Ovary (tissue), 3 donors: ENCODE measurements around the gene CFAP92.

ENCODE experiments used
- EP300 ChIP-seq: sonication (generic); formaldehyde crosslinking; IDR thresholded peaks from one replicate; pipeline ENCODE4 v1.6.1; 2017; ENCODE audit warnings: antibody characterized with exemption
- POLR2A ChIP-seq: fragments of 450-650 bp; IDR thresholded peaks from one replicate; pipeline ENCODE4 v1.6.1; 2017; ENCODE audit warnings: antibody characterized with exemption, mild to moderate bottlenecking, moderate library complexity
- TF ChIP-seq, protein P1 (sequence below), 3 donors: fragments of 450-650 bp in 2 of 3; fragments of 200-600 bp in 1 of 3; IDR thresholded peaks; one replicate each; pipeline versions ENCODE4 v1.5.1 to v1.8.0; 2016 to 2022; ENCODE audit warnings: antibody characterized with exemption in 3 of 3, mild to moderate bottlenecking in 1 of 3
- donor health status: DM: no; HTN: no; CAD: no.

DNA sequence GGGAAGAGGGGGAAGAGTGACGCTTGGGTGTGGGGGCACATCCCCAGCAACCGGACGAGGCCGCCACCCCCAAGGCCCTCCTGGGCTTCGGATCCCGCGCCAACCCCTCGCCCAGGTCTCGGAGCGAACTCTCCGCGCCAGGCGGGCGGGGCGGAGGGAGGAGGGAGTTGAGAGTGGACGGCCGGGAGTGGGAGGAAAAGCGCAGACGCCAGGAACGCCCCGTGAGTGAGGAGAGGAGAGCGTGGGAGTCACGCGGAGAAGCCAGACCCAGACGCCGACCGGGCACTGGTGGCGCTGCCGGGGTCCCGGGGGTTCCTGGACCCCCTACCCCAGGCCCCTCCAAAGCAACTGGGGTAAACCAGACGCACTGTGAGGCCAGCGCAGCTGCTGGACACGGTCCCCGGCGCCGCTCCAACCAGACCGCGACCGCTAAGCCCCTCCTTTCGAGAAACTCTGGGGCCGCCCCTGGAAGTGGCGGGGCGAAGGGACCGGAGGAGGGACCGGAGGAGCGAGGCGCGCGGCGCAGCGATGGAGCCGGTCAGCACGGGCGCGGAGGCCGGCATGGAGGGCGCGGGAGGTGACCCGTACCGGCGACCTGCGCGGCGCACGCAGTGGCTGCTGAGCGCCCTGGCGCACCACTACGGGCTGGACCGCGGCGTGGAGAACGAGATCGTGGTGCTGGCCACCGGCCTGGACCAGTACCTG is 7.4 kb upstream of the CFAP92 start, which contains the start of gene EFCC1:
- TF ChIP-seq, protein P1, sequence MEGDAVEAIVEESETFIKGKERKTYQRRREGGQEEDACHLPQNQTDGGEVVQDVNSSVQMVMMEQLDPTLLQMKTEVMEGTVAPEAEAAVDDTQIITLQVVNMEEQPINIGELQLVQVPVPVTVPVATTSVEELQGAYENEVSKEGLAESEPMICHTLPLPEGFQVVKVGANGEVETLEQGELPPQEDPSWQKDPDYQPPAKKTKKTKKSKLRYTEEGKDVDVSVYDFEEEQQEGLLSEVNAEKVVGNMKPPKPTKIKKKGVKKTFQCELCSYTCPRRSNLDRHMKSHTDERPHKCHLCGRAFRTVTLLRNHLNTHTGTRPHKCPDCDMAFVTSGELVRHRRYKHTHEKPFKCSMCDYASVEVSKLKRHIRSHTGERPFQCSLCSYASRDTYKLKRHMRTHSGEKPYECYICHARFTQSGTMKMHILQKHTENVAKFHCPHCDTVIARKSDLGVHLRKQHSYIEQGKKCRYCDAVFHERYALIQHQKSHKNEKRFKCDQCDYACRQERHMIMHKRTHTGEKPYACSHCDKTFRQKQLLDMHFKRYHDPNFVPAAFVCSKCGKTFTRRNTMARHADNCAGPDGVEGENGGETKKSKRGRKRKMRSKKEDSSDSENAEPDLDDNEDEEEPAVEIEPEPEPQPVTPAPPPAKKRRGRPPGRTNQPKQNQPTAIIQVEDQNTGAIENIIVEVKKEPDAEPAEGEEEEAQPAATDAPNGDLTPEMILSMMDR (IDR thresholded peaks at IDR 0.05) = peak in 1 of 3 donors; percentile 11
- TF ChIP-seq POLR2A (peak; percentile 34), EP300 (no peak)
